DND-41 (cell line): ENCODE data around the gene ATP1A2.

Source experiments
- ATAC-seq: fragments of 200-7000 bp; cut with Tn5 transposase; 3 replicates; pipeline ENCODE4 v1.9.1; 2021; ENCODE audit warnings: low read depth; ENCODE audit not compliant: insufficient read depth
- DNase-seq: peaks from one replicate; pipeline ENCODE4 v3.0.0-alpha.2; 2020
- H2AFZ ChIP-seq: 2 replicates; pipeline ENCODE4 v1.6.0; 2012; ENCODE audit warnings: low read depth, low read length
- H3K27ac ChIP-seq: 2 replicates; pipeline ENCODE4 v1.5.1; 2012; ENCODE audit warnings: low read length, inconsistent platforms
- H3K27me3 ChIP-seq: fragments of 200-600 bp; sonication (generic); 2 replicates; pipeline ENCODE4 v1.6.0; 2012; ENCODE audit warnings: low read length, mild to moderate bottlenecking, inconsistent platforms; ENCODE audit not compliant: insufficient read depth, poor library complexity
- H3K36me3 ChIP-seq: 2 replicates; pipeline ENCODE4 v1.5.1; 2012; ENCODE audit warnings: low read length, inconsistent platforms; ENCODE audit not compliant: insufficient read depth
- H3K4me1 ChIP-seq: 2 replicates; pipeline ENCODE4 v1.5.1; 2012; ENCODE audit warnings: mild to moderate bottlenecking, low read length; ENCODE audit not compliant: insufficient read depth
- H3K4me2 ChIP-seq: 2 replicates; pipeline ENCODE4 v1.6.0; 2012; ENCODE audit warnings: mild to moderate bottlenecking, moderate library complexity, low read length, inconsistent platforms; ENCODE audit not compliant: insufficient read depth
- H3K4me3 ChIP-seq, 2 experiments: fragments of 200-600 bp in 1 of 2; shearing (Covaris generic) in 1 of 2; 2 replicates each; pipeline ENCODE4 v1.5.1; 2012 to 2016; ENCODE audit warnings: inconsistent platforms in 2 of 2, low read length in 2 of 2, mild to moderate bottlenecking in 2 of 2, low read depth in 1 of 2, moderate library complexity in 1 of 2
- H3K79me2 ChIP-seq: 2 replicates; pipeline ENCODE4 v1.6.0; 2012; ENCODE audit warnings: low read length, inconsistent platforms; ENCODE audit not compliant: insufficient read depth
- H3K9ac ChIP-seq: 2 replicates; pipeline ENCODE4 v1.6.0; 2012; ENCODE audit warnings: low read depth, mild to moderate bottlenecking, inconsistent platforms, low read length, moderate library complexity
- H3K9me3 ChIP-seq: 2 replicates; pipeline ENCODE4 v1.5.1; 2012; ENCODE audit warnings: low read length, moderate library complexity, mild to moderate bottlenecking, inconsistent platforms; ENCODE audit not compliant: insufficient read depth, severe bottlenecking
- H4K20me1 ChIP-seq: 2 replicates; pipeline ENCODE4 v1.6.0; 2012; ENCODE audit warnings: low read length; ENCODE audit not compliant: insufficient read depth
- CTCF ChIP-seq: IDR thresholded peaks from 2 replicates; pipeline ENCODE4 v1.5.1; 2012; ENCODE audit warnings: borderline replicate concordance, low read length, moderate library complexity, mild to moderate bottlenecking; ENCODE audit not compliant: poor library complexity, severe bottlenecking; ENCODE audit errors: extremely low read depth
- EZH2 ChIP-seq: IDR thresholded peaks from 3 replicates; pipeline ENCODE4 v1.6.1; 2012; ENCODE audit warnings: borderline replicate concordance, low read depth, mild to moderate bottlenecking, moderate library complexity, low read length, inconsistent platforms; ENCODE audit not compliant: severe bottlenecking

ATP1A2 gene

GRCh38 chr1:160148121-160148520 is 32.6 kb downstream of the ATP1A2 start:
- Histone ChIP-seq H3K27me3 (peaks cover 21% of the 10 kb centered on the region), H2AFZ (no peak overlapping the region), H3K9ac (no peak overlapping the region), H3K9me3 (no peaks in the 10 kb centered on the region), H3K4me2 (no peak overlapping the region), H3K4me1 (no peaks in the 10 kb centered on the region), H4K20me1 (no peaks in the 10 kb centered on the region), H3K36me3 (no peaks in the 10 kb centered on the region), H3K27ac (no peak overlapping the region), H3K4me3 (no peak overlapping the region), H3K79me2 (no peaks in the 10 kb centered on the region)
- ATAC-seq: no peak
- no peak for DNase-seq
- TF ChIP-seq EZH2 (no peak), CTCF (no peak)

GRCh38 chr1:160149233-160149632 is 33.7 kb downstream of the ATP1A2 start:
- no peaks in the 10 kb centered on the region for H3K79me2 ChIP-seq
- no peak overlapping the region for H3K9ac ChIP-seq
- peaks cover 18% of the 10 kb centered on the region for H3K27me3 ChIP-seq
- no peaks in the 10 kb centered on the region for H3K36me3 ChIP-seq
- no peak overlapping the region for H3K4me3 ChIP-seq
- DNase-seq (no peak), ATAC-seq (no peak)
- no peak overlapping the region for H3K4me2 ChIP-seq
- H3K4me1 ChIP-seq: no peaks in the 10 kb centered on the region
- TF ChIP-seq EZH2: no peak
- no peak for TF ChIP-seq CTCF
- no peaks in the 10 kb centered on the region for H4K20me1 ChIP-seq
- no peaks in the 10 kb centered on the region for H3K9me3 ChIP-seq
- no peak overlapping the region for H2AFZ ChIP-seq
- no peak overlapping the region for H3K27ac ChIP-seq

GRCh38 chr1:160149716-160150115 is 34.2 kb downstream of the ATP1A2 start:
- H3K79me2 ChIP-seq: no peaks in the 10 kb centered on the region
- no peak overlapping the region for H2AFZ ChIP-seq
- peaks cover 13% of the 10 kb centered on the region for H3K27me3 ChIP-seq
- H3K36me3 ChIP-seq: no peaks in the 10 kb centered on the region
- no peaks in the 10 kb centered on the region for H3K9me3 ChIP-seq
- no peak overlapping the region for H3K4me3 ChIP-seq
- no peak overlapping the region for H3K4me2 ChIP-seq
- no peak for ATAC-seq
- no peaks in the 10 kb centered on the region for H3K4me1 ChIP-seq
- no peak for DNase-seq
- no peak overlapping the region for H3K9ac ChIP-seq
- TF ChIP-seq EZH2 (no peak), CTCF (no peak)
- no peaks in the 10 kb centered on the region for H4K20me1 ChIP-seq
- H3K27ac ChIP-seq: no peak overlapping the region

- Histone ChIP-seq H3K79me2 (no peaks in the 10 kb centered on the region), H3K9me3 (no peaks in the 10 kb centered on the region), H4K20me1 (no peaks in the 10 kb centered on the region), H3K4me1 (no peaks in the 10 kb centered on the region), H3K4me3 (no peak within 1 kb of the TSS), H3K27me3 (peaks cover 12% of the 10 kb centered on the region), H2AFZ (no peak within 1 kb of the TSS), H3K27ac (no peak within 1 kb of the TSS), H3K9ac (no peak within 1 kb of the TSS), H3K36me3 (no peaks in the 10 kb centered on the region), H3K4me2 (no peak within 1 kb of the TSS)
- TF ChIP-seq CTCF: no peak
- TF ChIP-seq EZH2: no peak
- ATAC-seq: no peak
- no peak for DNase-seq
Observed at GRCh38 chr1:160151303-160151702, 35.7 kb downstream of the ATP1A2 start, which contains the start of gene ATP1A4. Gene ATP1A4, plus strand, starts transcription at chr1:160151603. Its CDS starts 438 bp downstream, at chr1:160152041.
